ENCODE data around the gene ZNF598.

ZNF598 gene

GRCh38 chr16:2040787-2041522 lies 31.3 kb upstream of the ZNF598 start:
- POLR2A ChIA-PET: no interaction called here
- peaks cover 0 to 23% of the 10 kb centered on the region in 2 experiments; a peak in 2 of 3 replicates for H3K36me3 ChIP-seq (ENCODE audit: control insufficient read depth in 2 of 2, insufficient read depth in 1 of 2, low read length in 2 of 2)

DNA sequence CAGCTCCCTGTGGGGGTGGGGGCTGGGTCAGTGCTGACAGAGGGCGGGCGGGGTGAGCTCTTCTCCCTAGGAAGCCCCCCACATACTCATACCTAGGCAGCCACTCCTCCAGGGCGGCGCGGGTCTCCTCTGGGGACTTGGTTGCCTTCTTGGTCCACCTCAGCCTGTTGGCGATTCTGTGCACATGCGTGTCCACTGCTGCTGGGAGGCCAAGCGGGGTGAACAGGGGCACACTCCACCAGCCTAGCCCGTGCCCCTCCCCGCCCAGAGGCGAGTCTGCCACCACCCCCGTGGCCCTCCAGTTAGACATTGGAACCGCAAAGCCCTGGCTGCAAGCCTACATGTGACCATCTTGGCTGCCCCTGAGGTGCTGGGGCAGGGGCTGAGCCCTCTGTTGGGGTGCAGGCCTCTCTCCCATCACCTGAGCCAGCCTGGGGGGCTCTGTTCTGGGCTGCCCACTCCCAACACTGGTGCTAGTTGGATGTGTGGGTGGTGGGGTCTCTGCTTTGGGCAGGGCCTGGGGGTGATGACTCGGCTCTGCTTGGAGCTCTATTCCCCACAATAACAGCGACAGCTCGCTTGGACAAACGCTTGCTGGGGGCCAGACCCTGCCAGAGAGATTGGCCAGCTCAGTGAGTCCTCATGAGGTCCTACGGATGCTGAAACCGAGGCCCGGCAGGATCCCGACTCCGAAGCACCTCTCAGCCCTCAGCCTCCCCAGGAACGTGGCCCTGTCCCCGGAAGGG lies 30.6 kb upstream of the ZNF598 start:
- ChIA-PET CTCF (interaction anchor here (0.5 kb wide), 1 partner anchor 1124 kb away, joined by 3 read pairs; no protein-coding TSS in a partner anchor), POLR2A (interaction anchor here (1.3 to 2.4 kb wide), 2 partner anchors 12 to 115 kb away, joined by 6 read pairs; partner anchors contain the start of gene TRAF7)
- Histone ChIP-seq H3K4me3 (ENCODE audit: low read depth, low read length) (no peak overlapping the region), H3K4me1 (ENCODE audit: control insufficient read depth, insufficient read depth, low read length) (peaks cover 4% of the 10 kb centered on the region; the same call in 1 of the 2 replicates), H3K27ac (ENCODE audit: extremely low read depth, low read depth, low read length) (no peak overlapping the region), H3K9me3 (ENCODE audit: control insufficient read depth, insufficient read depth, low read depth, low read length) (no peaks in the 10 kb centered on the region), H3K36me3 (ENCODE audit: control insufficient read depth in 2 of 2, insufficient read depth in 1 of 2, low read length in 2 of 2) (peaks cover 0 to 20% of the 10 kb centered on the region in 2 experiments; a peak in 2 of 3 replicates)
- TF ChIP-seq, protein P1, sequence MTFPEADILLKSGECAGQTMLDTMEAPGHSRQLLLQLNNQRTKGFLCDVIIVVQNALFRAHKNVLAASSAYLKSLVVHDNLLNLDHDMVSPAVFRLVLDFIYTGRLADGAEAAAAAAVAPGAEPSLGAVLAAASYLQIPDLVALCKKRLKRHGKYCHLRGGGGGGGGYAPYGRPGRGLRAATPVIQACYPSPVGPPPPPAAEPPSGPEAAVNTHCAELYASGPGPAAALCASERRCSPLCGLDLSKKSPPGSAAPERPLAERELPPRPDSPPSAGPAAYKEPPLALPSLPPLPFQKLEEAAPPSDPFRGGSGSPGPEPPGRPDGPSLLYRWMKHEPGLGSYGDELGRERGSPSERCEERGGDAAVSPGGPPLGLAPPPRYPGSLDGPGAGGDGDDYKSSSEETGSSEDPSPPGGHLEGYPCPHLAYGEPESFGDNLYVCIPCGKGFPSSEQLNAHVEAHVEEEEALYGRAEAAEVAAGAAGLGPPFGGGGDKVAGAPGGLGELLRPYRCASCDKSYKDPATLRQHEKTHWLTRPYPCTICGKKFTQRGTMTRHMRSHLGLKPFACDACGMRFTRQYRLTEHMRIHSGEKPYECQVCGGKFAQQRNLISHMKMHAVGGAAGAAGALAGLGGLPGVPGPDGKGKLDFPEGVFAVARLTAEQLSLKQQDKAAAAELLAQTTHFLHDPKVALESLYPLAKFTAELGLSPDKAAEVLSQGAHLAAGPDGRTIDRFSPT (tag by site-specific recombination; IDR thresholded peaks at IDR 0.05): 0 out of 2 replicates have a peak, but pooled peaks have one; percentile 12
- TF ChIP-seq GLI4 (tag by site-specific recombination; IDR thresholded peaks at IDR 0.05): no peak

More at GRCh38 chr16:2040787-2041522, 31.3 kb upstream of the ZNF598 start:
- CTCF ChIA-PET: interaction anchor here (0.5 to 0.7 kb wide), 2 partner anchors 15 to 1124 kb away, joined by 3 to 4 read pairs; no protein-coding TSS in a partner anchor
- Histone ChIP-seq H3K27ac (ENCODE audit: extremely low read depth, low read depth, low read length) (0 out of 2 replicates have a peak overlapping the region, but pooled peaks have one; percentile 8), H3K4me3 (ENCODE audit: low read depth, low read length) (no peak overlapping the region), H3K9me3 (ENCODE audit: control insufficient read depth, insufficient read depth, low read depth, low read length) (no peaks in the 10 kb centered on the region), H3K4me1 (ENCODE audit: control insufficient read depth, insufficient read depth, low read length) (peaks cover 4% of the 10 kb centered on the region; the same call in 1 of the 2 replicates)
- TF ChIP-seq KLF7 (tag by site-specific recombination; IDR thresholded peaks at IDR 0.05; ENCODE audit: borderline replicate concordance) (no peak), ZIC2 (tag by site-specific recombination; IDR thresholded peaks at IDR 0.05) (peak; percentile 19; the same call in 1 of the 2 replicates)

DNA sequence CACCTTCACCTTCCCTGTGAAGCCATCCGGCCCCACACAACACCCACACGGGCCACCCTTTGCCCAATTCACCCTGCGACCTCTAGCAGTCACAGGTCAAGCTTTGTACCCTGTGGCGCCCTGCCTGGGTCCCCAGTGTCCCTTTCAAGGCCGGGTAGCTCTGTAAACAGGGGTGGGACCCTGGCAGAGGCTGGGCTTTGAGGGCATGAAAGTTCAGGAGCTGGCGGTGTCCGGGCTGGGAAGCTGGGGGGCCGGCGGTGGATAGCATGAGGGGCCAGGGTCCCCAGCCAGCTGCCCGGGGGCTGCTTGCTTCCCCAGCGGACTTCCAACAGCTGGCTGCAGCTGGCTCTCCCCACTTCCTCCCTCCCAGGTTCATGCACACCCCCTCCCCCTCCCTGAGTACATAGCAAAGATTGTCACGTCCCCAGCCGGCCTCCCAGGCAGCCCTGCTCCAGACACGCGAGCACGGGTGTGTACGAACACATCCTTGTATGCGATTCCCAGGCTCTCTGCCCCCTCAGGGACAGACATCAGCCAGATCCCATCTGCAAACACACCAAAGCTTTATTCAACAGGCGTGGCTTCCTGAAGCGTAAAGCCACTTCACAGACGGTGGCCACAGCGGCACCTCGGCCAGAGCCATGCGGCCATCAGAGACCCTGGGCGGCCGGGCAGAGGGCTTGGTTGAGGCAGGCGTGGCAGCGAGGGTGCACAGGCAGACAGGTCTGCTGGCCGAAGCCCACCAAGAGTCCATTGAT lies 29.8 kb upstream of the ZNF598 start:
- POLR2A ChIA-PET: interaction anchor here (1.3 to 2.4 kb wide), 2 partner anchors 12 to 116 kb away, joined by 6 read pairs; partner anchors contain the start of gene TRAF7
- Histone ChIP-seq H3K27ac (ENCODE audit: extremely low read depth, low read depth, low read length) (no peak overlapping the region), H3K36me3 (ENCODE audit: control insufficient read depth in 2 of 2, insufficient read depth in 1 of 2, low read length in 2 of 2) (peaks cover 0 to 20% of the 10 kb centered on the region in 2 experiments; a peak in 2 of 3 replicates), H3K4me3 (ENCODE audit: low read depth, low read length) (no peak overlapping the region), H3K4me1 (ENCODE audit: control insufficient read depth, insufficient read depth, low read length) (peaks cover 4% of the 10 kb centered on the region; the same call in 1 of the 2 replicates), H3K9me3 (ENCODE audit: control insufficient read depth, insufficient read depth, low read depth, low read length) (no peaks in the 10 kb centered on the region)
- CTCF ChIA-PET: no interaction called here
- TF ChIP-seq, protein P2, sequence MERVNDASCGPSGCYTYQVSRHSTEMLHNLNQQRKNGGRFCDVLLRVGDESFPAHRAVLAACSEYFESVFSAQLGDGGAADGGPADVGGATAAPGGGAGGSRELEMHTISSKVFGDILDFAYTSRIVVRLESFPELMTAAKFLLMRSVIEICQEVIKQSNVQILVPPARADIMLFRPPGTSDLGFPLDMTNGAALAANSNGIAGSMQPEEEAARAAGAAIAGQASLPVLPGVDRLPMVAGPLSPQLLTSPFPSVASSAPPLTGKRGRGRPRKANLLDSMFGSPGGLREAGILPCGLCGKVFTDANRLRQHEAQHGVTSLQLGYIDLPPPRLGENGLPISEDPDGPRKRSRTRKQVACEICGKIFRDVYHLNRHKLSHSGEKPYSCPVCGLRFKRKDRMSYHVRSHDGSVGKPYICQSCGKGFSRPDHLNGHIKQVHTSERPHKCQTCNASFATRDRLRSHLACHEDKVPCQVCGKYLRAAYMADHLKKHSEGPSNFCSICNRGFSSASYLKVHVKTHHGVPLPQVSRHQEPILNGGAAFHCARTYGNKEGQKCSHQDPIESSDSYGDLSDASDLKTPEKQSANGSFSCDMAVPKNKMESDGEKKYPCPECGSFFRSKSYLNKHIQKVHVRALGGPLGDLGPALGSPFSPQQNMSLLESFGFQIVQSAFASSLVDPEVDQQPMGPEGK (tag by site-specific recombination; IDR thresholded peaks at IDR 0.05): 0 out of 2 replicates have a peak, but pooled peaks have one; percentile 33
- TF ChIP-seq ZNF654 (tag by site-specific recombination; IDR thresholded peaks at IDR 0.05; ENCODE audit: low read depth): no peak
- TF ChIP-seq ZNF404 (tag by site-specific recombination; IDR thresholded peaks at IDR 0.05): no peak
- TF ChIP-seq ZXDB (tag by site-specific recombination; IDR thresholded peaks at IDR 0.05): no peak
- TF ChIP-seq ATF2 (tag by site-specific recombination; IDR thresholded peaks at IDR 0.05; ENCODE audit: low read depth): no peak
- no peak for TF ChIP-seq BCL6B (tag by site-specific recombination; IDR thresholded peaks at IDR 0.05)
- TF ChIP-seq GLI4 (tag by site-specific recombination; IDR thresholded peaks at IDR 0.05): no peak
- no peak for TF ChIP-seq ZNF121 (tag by site-specific recombination; IDR thresholded peaks at IDR 0.05)
- no peak for TF ChIP-seq ZNF398 (tag by site-specific recombination; IDR thresholded peaks at IDR 0.05)
- TF ChIP-seq GLIS1 (tag by site-specific recombination; IDR thresholded peaks at IDR 0.05): 0 out of 2 replicates have a peak, but pooled peaks have one; percentile 28
- TF ChIP-seq ZNF521 (tag by site-specific recombination; IDR thresholded peaks at IDR 0.05): no peak
- no peak for TF ChIP-seq ZNF24 (tag by site-specific recombination; IDR thresholded peaks at IDR 0.05)
- no peak for TF ChIP-seq ZNF624 (tag by site-specific recombination; IDR thresholded peaks at IDR 0.05)
- TF ChIP-seq ZFP41 (tag by site-specific recombination; IDR thresholded peaks at IDR 0.05; ENCODE audit: borderline replicate concordance): no peak
